PC-9 (cell line): ENCODE results near the gene EIF2D.

Experiments
- CTCF ChIP-seq: fragments of 200-600 bp; sonication (generic); conservative IDR thresholded peaks from 2 replicates; pipeline ENCODE4 v1.6.1; 2017; ENCODE audit warnings: mixed run types, antibody characterized with exemption, mild to moderate bottlenecking, moderate library complexity
- EZH2 ChIP-seq: fragments of 200-600 bp; sonication (generic); IDR thresholded peaks from 2 replicates; pipeline ENCODE4 v1.8.0; 2017; ENCODE audit warnings: antibody characterized with exemption, low read depth

DNA sequence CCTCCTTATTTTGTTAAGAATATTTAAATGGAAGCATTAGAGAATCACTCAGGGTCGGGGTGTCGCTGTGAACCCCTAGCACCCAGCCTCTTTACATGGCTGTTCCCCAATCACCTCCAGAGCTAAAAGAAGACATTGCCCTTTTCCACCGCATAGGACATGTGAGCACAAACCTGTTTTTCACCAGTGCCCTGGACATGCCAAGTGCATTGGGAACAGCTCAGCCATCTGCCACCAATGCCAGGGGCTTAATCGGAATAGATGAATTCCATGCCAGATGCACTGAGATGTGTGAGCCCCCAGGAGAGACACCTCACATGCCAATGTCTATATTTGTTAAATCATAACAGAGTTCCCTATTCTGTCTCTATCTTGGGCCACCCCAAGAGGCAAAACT is 33.3 kb downstream of the EIF2D start:
- no peak for TF ChIP-seq CTCF
- TF ChIP-seq EZH2 = no peak
